GM12891 (cell line): ENCODE measurements around the gene UBE2L6.
A peak's percentile ranks its signal among the peaks of the same experiment; 100 is the strongest.
"Not testable (repeated sequence)": the region's sequence is repeated elsewhere in the genome, so short reads cannot be mapped to it uniquely, and the experiment has no call there.

Experiments
- DNase-seq: peaks from one replicate; pipeline ENCODE4 v3.0.0; 2011; ENCODE audit warnings: low spot score; ENCODE audit not compliant: insufficient read length
- FAIRE-seq: peaks from 2 replicates; lab custom pipeline; 2011; peaks lifted over from hg19 to GRCh38; lab: Jason Lieb, UNC
- PAX5 ChIP-seq: IDR thresholded peaks from 2 replicates; pipeline ENCODE4 v1.6.1; 2011; ENCODE audit warnings: low read length, moderate library complexity, mild to moderate bottlenecking; ENCODE audit not compliant: insufficient read depth, severe bottlenecking
- POLR2A ChIP-seq: IDR thresholded peaks from 2 replicates; pipeline ENCODE4 v1.6.1; 2011; ENCODE audit warnings: low read depth, low read length, control low read depth
- POLR2AphosphoS5 ChIP-seq: IDR thresholded peaks from 2 replicates; pipeline ENCODE4 v1.6.1; 2011; ENCODE audit warnings: low read depth, low read length, control low read depth
- POU2F2 ChIP-seq: IDR thresholded peaks from 2 replicates; pipeline ENCODE4 v1.6.1; 2011; ENCODE audit warnings: low read depth, mild to moderate bottlenecking, control low read depth, low read length, moderate library complexity
- SPI1 ChIP-seq: IDR thresholded peaks from 2 replicates; pipeline ENCODE4 v1.6.1; 2011; ENCODE audit warnings: low read depth, low read length, control low read depth
- TAF1 ChIP-seq: IDR thresholded peaks from 2 replicates; pipeline ENCODE4 v1.6.1; 2011; ENCODE audit warnings: low read depth, low read length, control low read depth

The UBE2L6 gene

DNA sequence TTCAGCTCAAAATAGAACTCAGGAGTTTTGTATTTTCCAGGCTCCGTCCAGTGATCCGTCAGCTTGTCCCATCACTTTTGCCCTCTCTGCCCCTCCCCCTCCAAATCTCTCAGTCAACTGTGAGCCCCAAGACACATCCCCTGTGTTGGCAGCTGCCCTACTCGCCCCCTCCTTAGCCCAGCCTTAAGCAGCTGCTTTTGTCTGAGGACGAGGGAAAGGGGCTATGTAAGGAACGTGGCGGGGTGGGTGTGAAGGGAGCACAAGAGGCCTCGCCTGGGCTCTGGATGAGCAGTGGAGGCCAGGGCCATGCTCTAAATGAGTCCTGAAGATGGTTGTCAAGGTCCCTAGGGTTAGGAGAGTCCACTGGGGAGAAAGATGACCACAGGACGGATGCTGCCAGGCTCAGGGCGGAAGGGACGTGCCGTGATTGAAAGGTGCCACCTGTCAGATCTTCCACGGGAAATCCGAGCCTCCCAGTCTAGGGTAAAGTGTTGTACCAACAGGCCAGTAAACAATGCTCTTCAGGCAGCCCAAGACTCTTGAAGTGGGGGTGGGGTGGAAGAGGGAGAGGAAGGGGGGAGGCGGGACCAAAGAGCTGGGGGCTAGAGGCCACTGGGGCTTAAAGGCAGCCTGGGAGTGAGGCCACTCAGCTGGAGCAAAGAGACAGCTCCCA, 30.4 kb downstream of the UBE2L6 start, which contains the start of gene SMTNL1:
SMTNL1 (plus strand) TSS at position 649 of the 673 bp plus-strand sequence. CDS start 5,048 bp downstream, outside the sequence.
- TF ChIP-seq PAX5 (no peak), POLR2A (no peak), SPI1 (no peak), TAF1 (no peak), POLR2AphosphoS5 (no peak), POU2F2 (no peak)
- DNase-seq, result no peak
- FAIRE-seq, result no peak

DNA sequence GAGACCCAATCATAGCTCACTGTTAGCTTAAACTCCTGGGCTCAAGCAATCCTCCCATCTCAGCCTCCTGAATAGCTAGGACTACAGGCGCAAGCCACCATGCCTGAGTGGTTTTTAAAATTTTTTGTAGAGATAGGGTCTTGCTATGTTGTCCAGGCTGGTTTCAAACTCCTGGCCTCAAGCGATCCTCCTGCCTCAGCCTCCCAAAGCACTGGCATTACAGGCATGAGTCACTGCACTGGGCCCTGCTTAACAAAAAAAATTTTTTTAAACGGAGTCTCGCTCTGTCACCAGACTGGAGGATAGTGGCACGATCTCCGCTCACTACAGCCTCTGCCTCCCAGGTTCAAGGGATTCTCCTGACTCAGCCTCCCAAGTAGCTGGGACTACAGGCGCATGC, 33.0 kb downstream of the UBE2L6 start:
- not testable (repeated sequence) for FAIRE-seq, DNase-seq

DNA sequence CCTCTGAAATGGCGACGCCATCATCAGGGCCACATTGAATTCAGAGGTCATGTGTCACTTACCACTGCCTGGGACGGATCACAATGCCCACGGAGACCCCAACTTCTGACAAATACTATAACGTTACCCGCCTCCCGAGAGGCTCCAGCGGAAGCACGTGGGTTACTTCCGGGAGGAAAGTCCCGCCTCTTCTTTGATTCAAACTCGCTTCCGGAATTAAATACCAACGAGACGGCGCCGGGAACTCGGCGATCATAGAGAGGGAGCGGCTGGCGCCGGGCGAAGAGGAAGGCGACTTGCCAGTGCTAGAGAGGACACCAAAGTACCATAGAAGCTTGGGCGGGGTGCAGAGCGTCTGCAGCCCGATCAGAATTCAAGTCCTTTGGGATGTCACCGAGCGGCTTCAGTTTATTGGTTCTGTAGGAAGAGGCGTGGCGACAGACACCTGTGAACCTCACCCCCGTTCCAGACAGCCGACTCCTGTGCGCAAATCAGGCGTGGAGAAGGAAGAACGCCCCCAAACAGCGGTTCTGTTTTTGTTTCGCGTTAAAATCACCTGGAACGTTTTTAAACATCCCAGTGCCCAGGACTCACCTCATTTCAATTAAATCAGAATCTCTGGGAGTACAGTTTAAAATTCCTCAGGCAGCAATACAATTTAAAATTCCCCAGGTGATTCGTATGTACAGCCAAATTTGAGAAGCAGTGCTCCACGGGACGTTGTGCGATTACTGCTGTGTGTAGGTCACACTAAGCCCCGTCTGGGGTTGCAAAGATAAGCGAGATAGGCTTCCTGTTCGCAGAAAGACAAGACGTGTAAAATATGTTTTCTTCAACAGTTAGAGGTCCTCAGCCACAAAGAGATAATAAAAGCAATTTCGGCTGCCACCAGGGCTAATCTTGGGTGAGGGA, 36.6 kb downstream of the UBE2L6 start, which contains the start of gene TIMM10:
TIMM10 (minus strand) TSS at position 159 of the 912 bp plus-strand sequence. CDS start 565 bp downstream, outside the sequence.
- TF ChIP-seq POU2F2 (0 out of 2 replicates have a peak, but pooled peaks have one; percentile 9), PAX5 (no peak), TAF1 (peak; percentile 36; the same call in 1 of the 2 replicates), POLR2A (peak; percentile 81), POLR2AphosphoS5 (peak; percentile 76)
- DNase-seq (peak; percentile 84), FAIRE-seq (peak; percentile 90)

DNA sequence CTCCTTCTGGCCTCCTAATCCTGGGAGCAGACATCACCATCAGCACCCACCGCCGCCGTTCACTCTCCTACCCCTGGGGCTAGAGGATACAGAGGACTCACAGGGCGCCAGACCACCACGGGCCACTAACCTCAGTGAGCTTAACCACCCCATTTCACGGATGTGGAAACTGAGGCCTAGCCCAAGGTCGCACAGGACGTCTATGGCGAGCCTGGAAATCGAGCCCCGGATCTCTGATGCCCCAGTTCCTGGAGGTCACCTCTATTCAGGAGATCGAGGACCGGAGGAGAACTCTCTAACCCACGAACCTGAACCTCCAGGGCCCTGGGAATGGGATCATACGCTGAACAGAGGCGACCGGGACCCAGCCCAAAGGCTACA, 37.3 kb downstream of the UBE2L6 start:
- TF ChIP-seq PAX5 (no peak), POLR2AphosphoS5 (no peak), POU2F2 (no peak), TAF1 (no peak), POLR2A (no peak), SPI1 (no peak)
- FAIRE-seq (peak; percentile 48), DNase-seq (no peak)

DNA sequence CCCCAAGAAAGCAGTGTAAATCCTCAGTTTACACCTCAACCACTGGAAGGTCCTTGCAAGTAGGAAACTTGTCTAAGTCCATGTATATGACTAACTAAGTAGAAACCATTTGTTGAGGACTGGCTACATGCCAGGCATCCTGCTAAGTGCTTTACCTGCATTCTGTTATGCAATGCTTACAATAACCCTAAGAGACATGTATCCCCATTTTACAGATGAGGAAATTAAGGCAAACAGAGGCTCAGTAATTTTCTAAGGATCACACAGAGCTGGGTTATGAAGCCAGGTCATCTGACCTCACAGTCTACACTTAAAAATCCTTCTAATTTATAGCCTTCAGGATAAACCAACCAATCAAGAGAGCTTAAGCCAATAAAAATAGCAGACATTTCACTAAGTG, 38.5 kb downstream of the UBE2L6 start:
- DNase-seq, result no peak
- no peak for TF ChIP-seq POU2F2
- no peak for TF ChIP-seq POLR2A
- no peak for TF ChIP-seq SPI1
- TF ChIP-seq TAF1, result no peak
- TF ChIP-seq PAX5, result no peak
- no peak for TF ChIP-seq POLR2AphosphoS5
- FAIRE-seq, result no peak

DNA sequence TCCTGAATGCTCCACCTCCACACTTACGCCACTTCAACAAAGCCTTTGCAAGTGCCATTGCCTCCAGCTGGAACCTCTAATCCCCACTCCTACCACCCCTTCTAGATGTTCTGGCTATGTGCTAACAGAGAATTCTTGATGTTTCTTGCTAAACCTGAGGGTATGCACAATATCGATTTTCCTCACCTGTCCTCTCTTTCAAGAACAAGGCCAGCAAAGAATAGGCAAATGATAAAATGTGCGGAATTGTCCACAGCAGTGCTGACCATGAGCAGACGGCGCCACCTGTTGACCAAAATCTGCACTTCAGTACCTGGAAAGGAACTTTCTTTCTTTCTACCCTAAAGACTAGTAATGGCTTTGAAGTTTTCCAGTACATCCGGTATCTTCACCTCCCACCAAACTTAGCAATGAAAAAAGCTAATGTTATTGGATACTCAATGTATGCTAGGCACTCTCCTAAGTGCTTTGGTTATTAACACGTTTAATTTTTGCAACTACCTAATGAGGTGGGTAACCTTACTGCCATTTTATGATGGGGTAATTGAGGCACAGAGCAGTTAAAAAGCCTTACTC, 40.3 kb downstream of the UBE2L6 start:
- TF ChIP-seq POU2F2 (no peak), TAF1 (no peak), PAX5 (no peak), SPI1 (no peak), POLR2A (no peak), POLR2AphosphoS5 (no peak; the same call in 1 of the 2 replicates)
- FAIRE-seq (peak; percentile 88), DNase-seq (no peak)

DNA sequence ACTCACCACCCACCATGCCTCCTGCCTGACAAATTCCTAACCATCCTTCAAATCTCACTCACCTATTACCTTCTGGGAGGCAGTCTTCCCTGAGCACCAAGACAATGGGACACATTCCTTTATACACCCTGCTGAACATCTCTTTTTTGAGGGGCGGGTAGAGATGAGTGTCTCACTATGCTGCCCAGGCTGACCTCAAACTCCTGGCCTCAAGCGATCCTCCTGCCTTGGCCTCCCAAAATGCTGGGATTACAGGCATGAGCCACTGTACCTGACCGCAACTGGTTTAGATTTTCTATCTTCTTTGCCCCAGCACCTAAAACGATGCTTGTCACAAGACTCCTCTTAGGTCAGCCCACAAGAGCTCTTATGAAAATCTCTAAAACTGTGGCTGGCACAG, 44.1 kb downstream of the UBE2L6 start:
- DNase-seq, result no peak
- TF ChIP-seq SPI1 (no peak), POU2F2 (no peak), TAF1 (no peak), PAX5 (no peak), POLR2AphosphoS5 (no peak), POLR2A (no peak)
- FAIRE-seq, result no peak

DNA sequence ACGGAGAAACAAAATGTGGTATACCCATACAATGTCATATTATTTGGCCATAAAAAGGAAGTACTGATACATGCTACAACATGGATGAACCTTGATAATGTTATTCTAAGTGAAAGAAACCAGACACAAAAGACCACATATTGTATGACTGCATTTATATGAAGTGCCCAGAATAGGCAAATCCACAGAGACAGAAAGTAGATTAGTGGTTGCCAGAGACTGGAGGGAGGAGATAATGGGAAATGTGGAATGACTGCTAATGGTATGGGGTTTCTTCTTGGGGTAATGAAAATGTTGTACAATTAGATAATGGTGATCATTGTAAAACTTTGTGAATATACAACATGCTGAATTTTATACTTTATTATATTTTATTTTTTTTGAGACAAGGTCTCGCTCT, 46.4 kb downstream of the UBE2L6 start:
- FAIRE-seq, result no peak
- no peak for TF ChIP-seq POLR2AphosphoS5
- TF ChIP-seq PAX5, result no peak
- TF ChIP-seq POLR2A, result no peak
- TF ChIP-seq SPI1, result no peak
- TF ChIP-seq TAF1, result no peak
- no peak for TF ChIP-seq POU2F2
- no peak for DNase-seq

DNA sequence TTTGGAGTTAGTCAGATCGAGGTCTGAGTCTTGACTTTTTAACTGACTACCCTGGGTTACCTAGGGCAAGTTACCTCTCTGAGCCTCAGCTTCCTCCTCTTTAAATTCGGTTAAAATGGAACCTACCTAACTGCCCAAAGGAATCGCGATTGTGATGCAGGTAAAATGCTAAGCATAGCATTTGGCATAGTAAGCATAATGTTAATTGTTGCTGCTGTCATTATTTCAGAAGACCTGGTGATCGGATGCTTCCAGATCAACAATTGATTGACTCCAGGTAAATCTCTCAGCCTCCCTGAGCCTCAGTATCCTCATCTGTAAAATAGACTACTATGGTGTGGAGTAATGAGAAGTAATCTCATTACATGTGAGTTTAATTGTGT, 51.4 kb downstream of the UBE2L6 start:
- TF ChIP-seq PAX5, result no peak
- TF ChIP-seq POU2F2, result no peak
- no peak for TF ChIP-seq SPI1
- no peak for TF ChIP-seq TAF1
- FAIRE-seq (peak; percentile 78), DNase-seq (no peak)
